Heart left ventricle (tissue), 13 donors: ENCODE results near the gene SRRM4.

ENCODE experiments used
- CTCF ChIP-seq, 12 donors: fragments of 200-600 bp; sonication (generic) in 4 of 12; IDR thresholded peaks; one replicate each; pipeline versions ENCODE4 v1.5.0 to v1.8.0; 2018 to 2022; ENCODE audit warnings: antibody characterized with exemption in 12 of 12, mild to moderate bottlenecking in 5 of 12
- POLR2A ChIP-seq, 2 donors: fragments of 450-650 bp; IDR thresholded peaks; one replicate each; pipeline ENCODE4 v1.6.1; 2017; ENCODE audit warnings: antibody characterized with exemption in 2 of 2, mild to moderate bottlenecking in 2 of 2, moderate library complexity in 2 of 2
- donor health status: ischemic (EF 13 %, LVEDD 7.1; RV severe dilation, severe dysfunction).
- donor health status: DM: no; HTN: yes; CAD: no.
- donor health status: DM: no; HTN: no; CAD: no.
- donor health status: ischemic (EF 25% LVEDD 6.9; RV normal size, moderate dysfunction).
- donor health status: ischemic (EF 25% LVEDD 5.7; RV mildly dilated, moderate dysfunction).
- donor health status: ischemic (EF 35%, LVEDD 5.7; RV mildly dilated, moderate dysfunction).
- donor health status: nonischemic (EF 11% LVEDD 7.7; RV severe dilation, severe dysfunction).
- donor health status: DM: yes; HTN: yes; CAD: no.
- donor health status: PGD.
- donor health status: ischemic (EF 29% LVEDD 5.4; RV normal size, mild dysfunction).
- donor health status: nonischemic (EF 23%, LVEDD 6.1; RV moderate dilation, normal function).

DNA sequence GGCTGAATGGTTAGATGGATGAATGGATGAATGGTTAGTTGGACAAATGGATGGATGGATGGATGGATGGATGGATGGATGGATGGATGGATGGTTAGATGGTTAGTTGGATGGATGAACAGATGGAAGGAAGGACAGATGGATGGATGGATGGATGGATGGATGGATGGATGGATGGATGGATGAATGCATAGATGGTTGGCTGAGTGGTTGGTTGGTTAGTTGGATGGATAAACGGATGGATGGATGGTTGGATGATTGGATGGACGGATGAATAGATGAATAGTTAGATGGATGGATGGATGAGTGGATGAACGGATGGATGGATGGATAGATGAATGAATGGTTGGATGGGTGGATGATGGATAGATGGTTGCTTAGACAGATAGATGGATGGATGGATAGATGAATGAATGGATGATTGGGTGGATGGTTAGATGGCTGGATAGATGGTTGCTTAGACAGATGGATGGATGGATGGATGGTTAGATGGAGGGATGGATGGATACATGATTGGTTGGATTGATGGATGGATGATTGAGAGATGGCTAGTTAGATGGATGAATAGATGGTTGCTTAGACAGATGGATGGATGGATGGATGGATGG is 148.6 kb downstream of the SRRM4 start:
- TF ChIP-seq CTCF (IDR thresholded peaks at IDR 0.05) (no peak), POLR2A (IDR thresholded peaks at IDR 0.05) (no peak)
